Endothelial cell of umbilical vein (primary cell): ENCODE results near the gene ASMTL. TPM values are rescaled to one million over a fixed set of nuclear protein-coding genes. Genes with fewer than 3 reads are reported as not detected.

Experiments used
- BruUV-seq: library from RNA; stranded (reverse); fragments of 400-500 nt; replicated peaks from 2 replicates; lab custom pipeline; 2021; lab: Mats Ljungman, UMichigan
- CTCF ChIA-PET: fragments of 300-600, 350-600 bp; sonication (Branson Sonifier 250); formaldehyde crosslinking; loops from one replicate; lab custom pipeline; 2021; ENCODE audit warnings: antibody characterized with exemption, inconsistent platforms; lab: Charles Lee
- POLR2A ChIA-PET: fragments of 300-600, 350-600 bp; sonication (Branson Sonifier 250); formaldehyde crosslinking; loops from one replicate; lab custom pipeline; 2021; ENCODE audit warnings: antibody characterized with exemption, inconsistent platforms; lab: Charles Lee
- DNase-seq: peaks from one replicate; pipeline ENCODE4 v3.0.0-alpha.2; 2011; ENCODE audit warnings: low read depth, low spot score
- FAIRE-seq: peaks from 2 replicates; lab custom pipeline; 2011; peaks lifted over from hg19 to GRCh38; lab: Jason Lieb, UNC
- H2AFZ ChIP-seq: 2 replicates; pipeline ENCODE4 v1.6.0; 2012; ENCODE audit warnings: low read depth, low read length, control low read depth, inconsistent platforms
- H3K27ac ChIP-seq: 2 replicates; pipeline ENCODE4 v1.5.1; 2011; ENCODE audit warnings: low read depth, mild to moderate bottlenecking, control low read depth, low read length, moderate library complexity; ENCODE audit not compliant: insufficient read depth
- H3K27me3 ChIP-seq, 2 experiments: 2 replicates each; pipeline versions ENCODE4 v1.6.0 to v1.6.1; 2011; ENCODE audit warnings: low read length in 2 of 2, mixed read lengths in 1 of 2; ENCODE audit not compliant: control insufficient read depth in 2 of 2, insufficient read depth in 2 of 2
- H3K36me3 ChIP-seq, 2 experiments: 2 replicates in 1 of 2; 3 replicates in 1 of 2; pipeline ENCODE4 v1.5.1; 2011; ENCODE audit warnings: low read length in 2 of 2, mild to moderate bottlenecking in 1 of 2, moderate library complexity in 1 of 2; ENCODE audit not compliant: control insufficient read depth in 2 of 2, insufficient read depth in 2 of 2; ENCODE audit errors: extremely low read depth in 1 of 2
- H3K4me1 ChIP-seq: 3 replicates; pipeline ENCODE4 v1.5.1; 2011; ENCODE audit warnings: mild to moderate bottlenecking, low read length; ENCODE audit not compliant: control insufficient read depth, insufficient read depth; ENCODE audit errors: extremely low read depth
- H3K4me2 ChIP-seq: 2 replicates; pipeline ENCODE4 v1.6.1; 2011; ENCODE audit warnings: low read length, control low read depth, mixed read lengths; ENCODE audit not compliant: insufficient read depth
- H3K4me3 ChIP-seq, 3 experiments: fragments of 200-600 bp in 1 of 3; sonication (generic), shearing (Covaris generic) in 1 of 3; replicated peaks in 1 of 3; 2 replicates each; pipeline ENCODE4 v1.5.1; 2011 to 2016; ENCODE audit warnings: control low read depth in 3 of 3, low read length in 3 of 3, mild to moderate bottlenecking in 2 of 3, inconsistent platforms in 1 of 3, low read depth in 1 of 3, moderate library complexity in 1 of 3; ENCODE audit not compliant: insufficient read depth in 1 of 3
- H3K79me2 ChIP-seq: 2 replicates; pipeline ENCODE4 v1.6.0; 2012; ENCODE audit warnings: low read length, inconsistent platforms; ENCODE audit not compliant: control insufficient read depth, insufficient read depth
- H3K9ac ChIP-seq: replicated peaks from 2 replicates; pipeline ENCODE3; 2011; ENCODE audit warnings: low read length, control low read depth; ENCODE audit not compliant: insufficient read depth; ENCODE audit errors: extremely low read depth
- H3K9me1 ChIP-seq: replicated peaks from 3 replicates; pipeline ENCODE4 v1.6.0; 2011; ENCODE audit warnings: mild to moderate bottlenecking, low read length; ENCODE audit not compliant: control insufficient read depth, insufficient read depth; ENCODE audit errors: extremely low read depth
- H3K9me3 ChIP-seq: replicated peaks from 2 replicates; pipeline ENCODE4 v1.5.1; 2012; ENCODE audit warnings: low read length, inconsistent platforms; ENCODE audit not compliant: control insufficient read depth, insufficient read depth
- H4K20me1 ChIP-seq: replicated peaks from 2 replicates; pipeline ENCODE3; 2011; ENCODE audit warnings: mild to moderate bottlenecking, low read length; ENCODE audit not compliant: control insufficient read depth, insufficient read depth; ENCODE audit errors: extremely low read depth
- EZH2 ChIP-seq: IDR thresholded peaks from 2 replicates; pipeline ENCODE4 v1.6.1; 2012; ENCODE audit warnings: borderline replicate concordance, low read depth, mild to moderate bottlenecking, moderate library complexity, low read length, inconsistent platforms; ENCODE audit not compliant: severe bottlenecking
- FOS ChIP-seq: IDR thresholded peaks from 2 replicates; pipeline ENCODE4 v1.6.1; 2011; ENCODE audit warnings: mild to moderate bottlenecking, low read length, moderate library complexity, borderline replicate concordance; ENCODE audit not compliant: insufficient read depth
- GATA2 ChIP-seq: IDR thresholded peaks from 2 replicates; pipeline ENCODE4 v1.7.0; 2011; ENCODE audit warnings: low read depth, mild to moderate bottlenecking, moderate library complexity, mixed read lengths, low read length; ENCODE audit not compliant: insufficient read length, insufficient read depth
- JUN ChIP-seq: IDR thresholded peaks from 2 replicates; pipeline ENCODE4 v1.6.1; 2011; ENCODE audit warnings: borderline replicate concordance, low read depth; ENCODE audit not compliant: insufficient read length, insufficient read depth
- MYC ChIP-seq: IDR thresholded peaks from one replicate; pipeline ENCODE4 v1.6.1; 2011; ENCODE audit warnings: mild to moderate bottlenecking, low read depth, low read length
- POLR2A ChIP-seq: IDR thresholded peaks from 2 replicates; pipeline ENCODE4 v1.6.1; 2012; ENCODE audit warnings: low read depth, mild to moderate bottlenecking, control low read depth, low read length
- POLR2AphosphoS5 ChIP-seq: IDR thresholded peaks from 2 replicates; pipeline ENCODE4 v1.6.1; 2012; ENCODE audit warnings: low read depth, mild to moderate bottlenecking, control low read depth, low read length, moderate library complexity; ENCODE audit not compliant: insufficient read depth
- dilution Hi-C: fragments of 300-500 bp; cut with MboI; formaldehyde crosslinking; loops from one replicate; pipeline ENCODE4 v1.15.0; 2019; ENCODE audit warnings: low sequenced_read_pairs; ENCODE audit not compliant: extremely low pct_ligation_motif_present
- intact Hi-C: fragments of 100-400 bp; cut with micrococcal nuclease; formaldehyde crosslinking; loops from one replicate; pipeline ENCODE4 v1.10.0; 2022
- polyA plus RNA-seq, 4 experiments: library from polyadenylated mRNA; depleted of rRNA in 3 of 4; stranded (reverse) in 3 of 4; unstranded in 1 of 4; fragments of >200 nt; gene quantifications; 2 replicates each; pipeline versions ENCODE4 v1.2.1 to v1.2.3, GENCODE V29; 2011 to 2012; ENCODE audit warnings: missing spikeins in 1 of 4
- total RNA-seq: library from RNA; stranded (reverse); gene quantifications from 2 replicates; pipeline ENCODE4 v1.2.3, GENCODE V29; 2021
- TF ChIP-seq, protein P1 (sequence below): IDR thresholded peaks from 2 replicates; pipeline ENCODE4 v1.6.1; 2011; ENCODE audit not compliant: insufficient read depth, insufficient read length
- TF ChIP-seq, protein P2 (sequence below), 2 donors: IDR thresholded peaks; 1 replicate in 1 of 2; 2 replicates in 1 of 2; pipeline ENCODE4 v1.5.1; 2011; ENCODE audit warnings: low read length in 2 of 2, mild to moderate bottlenecking in 2 of 2, moderate library complexity in 2 of 2, control low read depth in 1 of 2, inconsistent platforms in 1 of 2, low read depth in 1 of 2; ENCODE audit not compliant: insufficient read depth in 1 of 2; ENCODE audit errors: extremely low read depth in 1 of 2

Gene ASMTL
- total and polyA plus RNA-seq, 2 donors (not counting 3 experiments of a cell fraction or from before 2014, with no cell fraction given), result 27.1 to 29.9 TPM

DNA sequence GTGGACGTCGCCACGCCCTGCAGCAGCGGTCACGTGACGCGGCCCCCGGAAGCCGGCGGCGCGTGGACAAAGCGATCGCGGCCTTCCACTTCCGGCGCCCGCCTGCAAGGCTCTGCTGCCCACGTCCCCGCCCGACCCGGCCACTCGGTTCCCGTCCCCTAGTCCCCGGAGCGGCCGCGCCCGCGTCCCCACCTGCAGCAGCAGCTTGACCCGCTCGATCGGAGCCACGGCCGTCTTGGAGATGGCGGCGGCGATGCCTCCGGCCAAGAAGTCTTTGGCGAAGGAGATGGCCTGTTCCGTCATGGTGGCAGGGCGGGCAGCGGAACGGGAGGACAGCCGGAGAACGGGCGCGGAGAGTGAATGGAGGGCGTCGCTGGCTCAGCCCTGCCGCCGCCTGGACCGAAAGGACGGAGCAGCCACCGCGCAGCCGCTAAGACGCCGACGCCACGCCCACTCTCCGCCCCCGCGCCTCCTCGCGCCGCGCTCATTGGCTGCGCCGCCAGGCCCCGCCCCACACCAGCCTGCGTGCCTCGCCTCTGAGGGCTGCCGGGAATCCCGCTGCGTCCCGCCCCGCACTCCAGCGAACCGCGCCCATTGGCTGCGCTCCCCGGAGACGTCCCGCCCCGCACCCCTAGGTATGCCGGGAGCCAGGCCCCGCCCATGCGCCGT lies 60.9 kb downstream of the ASMTL start, which contains the start of gene SLC25A6:
SLC25A6 (minus strand) TSS at position 407 of the 669 bp plus-strand sequence; CDS start at position 303, 104 bp downstream.
- Histone ChIP-seq H3K4me1 (peaks cover 15% of the 10 kb centered on the region), H3K27ac (peak within 1 kb of the TSS; percentile 73), H3K9ac (peak within 1 kb of the TSS; percentile 89), H3K4me2 (peak within 1 kb of the TSS; percentile 88), H3K4me3 (peak within 1 kb of the TSS; percentile 66 to 100 (median 89)), H3K79me2 (peaks cover 51% of the 10 kb centered on the region), H2AFZ (peak within 1 kb of the TSS; percentile 69), H4K20me1 (peaks cover 3% of the 10 kb centered on the region), H3K9me1 (no peaks in the 10 kb centered on the region), H3K36me3 (peaks cover 13 to 34% of the 10 kb centered on the region in 2 experiments), H3K27me3 (no peaks in the 10 kb centered on the region), H3K9me3 (no peaks in the 10 kb centered on the region)
- POLR2A ChIA-PET, result no interaction called here
- TF ChIP-seq, protein P1, sequence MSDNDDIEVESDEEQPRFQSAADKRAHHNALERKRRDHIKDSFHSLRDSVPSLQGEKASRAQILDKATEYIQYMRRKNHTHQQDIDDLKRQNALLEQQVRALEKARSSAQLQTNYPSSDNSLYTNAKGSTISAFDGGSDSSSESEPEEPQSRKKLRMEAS, result peak; percentile 91
- TF ChIP-seq POLR2AphosphoS5 (peak; percentile 76), MYC (peak; percentile 80), POLR2A (peak; percentile 72), GATA2 (no peak), JUN (no peak), FOS (no peak), EZH2 (no peak)
- TF ChIP-seq, protein P2, sequence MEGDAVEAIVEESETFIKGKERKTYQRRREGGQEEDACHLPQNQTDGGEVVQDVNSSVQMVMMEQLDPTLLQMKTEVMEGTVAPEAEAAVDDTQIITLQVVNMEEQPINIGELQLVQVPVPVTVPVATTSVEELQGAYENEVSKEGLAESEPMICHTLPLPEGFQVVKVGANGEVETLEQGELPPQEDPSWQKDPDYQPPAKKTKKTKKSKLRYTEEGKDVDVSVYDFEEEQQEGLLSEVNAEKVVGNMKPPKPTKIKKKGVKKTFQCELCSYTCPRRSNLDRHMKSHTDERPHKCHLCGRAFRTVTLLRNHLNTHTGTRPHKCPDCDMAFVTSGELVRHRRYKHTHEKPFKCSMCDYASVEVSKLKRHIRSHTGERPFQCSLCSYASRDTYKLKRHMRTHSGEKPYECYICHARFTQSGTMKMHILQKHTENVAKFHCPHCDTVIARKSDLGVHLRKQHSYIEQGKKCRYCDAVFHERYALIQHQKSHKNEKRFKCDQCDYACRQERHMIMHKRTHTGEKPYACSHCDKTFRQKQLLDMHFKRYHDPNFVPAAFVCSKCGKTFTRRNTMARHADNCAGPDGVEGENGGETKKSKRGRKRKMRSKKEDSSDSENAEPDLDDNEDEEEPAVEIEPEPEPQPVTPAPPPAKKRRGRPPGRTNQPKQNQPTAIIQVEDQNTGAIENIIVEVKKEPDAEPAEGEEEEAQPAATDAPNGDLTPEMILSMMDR (IDR thresholded peaks at IDR 0.05; ENCODE audit: extremely low read depth in 1 of 2, insufficient read depth in 1 of 2, low read depth in 1 of 2, low read length in 2 of 2), result peak in 1 of 2 donors; percentile 14
- DNase-seq, result peak; percentile 99
- peak; percentile 96 for FAIRE-seq
- intact Hi-C loops (loop anchor here (1.0 to 5.0 kb wide), 7 partner anchors 35 to 1073 kb away; partner anchors contain the start of gene AKAP17A), dilution Hi-C loops (no loop called here)
- BruUV-seq, result TSS peak; percentile 33
- CTCF ChIA-PET, result no interaction called here
